Hematopoietic multipotent progenitor cell treated with erythropoietin and hydrocortisone succinate and interleukin-3 and kit ligand, for 4 days (in vitro differentiated cells): ENCODE results near the gene PRKN.

ENCODE experiments used
- DNase-seq: peaks from one replicate; pipeline ENCODE4 v3.0.0-alpha.2; 2015

Gene PRKN

GRCh38 chr6:161744211-161745067 lies 983.1 kb downstream of the PRKN start:
- no peak for DNase-seq

- no peak for DNase-seq
These were observed 983.9 kb downstream of the PRKN start for GRCh38 chr6:161743509-161744178.

- no peak for DNase-seq
These were observed 987.1 kb downstream of the PRKN start for GRCh38 chr6:161740486-161740885.

- no peak for DNase-seq
These were observed 990.7 kb downstream of the PRKN start for GRCh38 chr6:161736781-161737292.

GRCh38 chr6:161736326-161736725 lies 991.2 kb downstream of the PRKN start:
- DNase-seq, result no peak

GRCh38 chr6:161732594-161732993 lies 995.0 kb downstream of the PRKN start:
- no peak for DNase-seq

GRCh38 chr6:161727083-161727833 lies 1000.3 kb downstream of the PRKN start:
- no peak for DNase-seq

- no peak for DNase-seq
These were observed 1005.2 kb downstream of the PRKN start for GRCh38 chr6:161722394-161722793.

GRCh38 chr6:161721511-161721910 lies 1006.1 kb downstream of the PRKN start:
- DNase-seq, result no peak

- no peak for DNase-seq
These were observed 1011.4 kb downstream of the PRKN start for GRCh38 chr6:161716176-161716575.

GRCh38 chr6:161711938-161712337 lies 1015.6 kb downstream of the PRKN start:
- DNase-seq, result no peak

GRCh38 chr6:161711515-161711914 lies 1016.1 kb downstream of the PRKN start:
- no peak for DNase-seq

GRCh38 chr6:161710698-161711097 lies 1016.9 kb downstream of the PRKN start:
- no peak for DNase-seq

- DNase-seq, result no peak
These were observed 1026.5 kb downstream of the PRKN start for GRCh38 chr6:161701056-161701455.

GRCh38 chr6:161696801-161697200 lies 1030.8 kb downstream of the PRKN start:
- DNase-seq, result no peak

GRCh38 chr6:161694995-161695394 lies 1032.6 kb downstream of the PRKN start:
- peak; percentile 42 for DNase-seq

- DNase-seq, result no peak
These were observed 1040.9 kb downstream of the PRKN start for GRCh38 chr6:161686655-161687054.

- DNase-seq, result no peak
These were observed 1042.7 kb downstream of the PRKN start for GRCh38 chr6:161684731-161685475.

GRCh38 chr6:161683400-161683799 lies 1044.2 kb downstream of the PRKN start:
- DNase-seq, result no peak

- DNase-seq, result no peak
These were observed 1044.6 kb downstream of the PRKN start for GRCh38 chr6:161682982-161683381.

- no peak for DNase-seq
These were observed 1047.5 kb downstream of the PRKN start for GRCh38 chr6:161679980-161680538.

- no peak for DNase-seq
These were observed 1050.4 kb downstream of the PRKN start for GRCh38 chr6:161677188-161677587.
